ENCODE results near the gene SIGLEC11.

DNA sequence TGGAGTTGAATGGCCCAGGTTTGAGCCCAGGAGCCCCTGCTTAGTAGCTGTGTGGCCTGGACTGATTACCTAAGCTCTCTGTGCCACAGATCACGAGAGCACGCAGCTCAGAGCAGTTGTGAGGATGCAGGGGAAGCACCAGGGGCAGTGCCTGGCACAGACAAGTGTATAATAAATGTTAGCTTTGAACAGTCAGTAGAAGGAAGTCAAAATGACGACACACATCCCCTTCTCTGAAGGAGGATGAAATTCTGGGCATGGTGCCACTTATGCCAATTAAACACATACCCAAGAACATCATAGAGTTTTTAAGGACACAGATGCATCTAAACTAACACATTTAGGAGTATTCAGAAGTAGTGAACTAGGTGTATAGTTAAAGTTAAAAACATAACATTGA is 24.9 kb upstream of the SIGLEC11 start:
- TF ChIP-seq, protein P1, sequence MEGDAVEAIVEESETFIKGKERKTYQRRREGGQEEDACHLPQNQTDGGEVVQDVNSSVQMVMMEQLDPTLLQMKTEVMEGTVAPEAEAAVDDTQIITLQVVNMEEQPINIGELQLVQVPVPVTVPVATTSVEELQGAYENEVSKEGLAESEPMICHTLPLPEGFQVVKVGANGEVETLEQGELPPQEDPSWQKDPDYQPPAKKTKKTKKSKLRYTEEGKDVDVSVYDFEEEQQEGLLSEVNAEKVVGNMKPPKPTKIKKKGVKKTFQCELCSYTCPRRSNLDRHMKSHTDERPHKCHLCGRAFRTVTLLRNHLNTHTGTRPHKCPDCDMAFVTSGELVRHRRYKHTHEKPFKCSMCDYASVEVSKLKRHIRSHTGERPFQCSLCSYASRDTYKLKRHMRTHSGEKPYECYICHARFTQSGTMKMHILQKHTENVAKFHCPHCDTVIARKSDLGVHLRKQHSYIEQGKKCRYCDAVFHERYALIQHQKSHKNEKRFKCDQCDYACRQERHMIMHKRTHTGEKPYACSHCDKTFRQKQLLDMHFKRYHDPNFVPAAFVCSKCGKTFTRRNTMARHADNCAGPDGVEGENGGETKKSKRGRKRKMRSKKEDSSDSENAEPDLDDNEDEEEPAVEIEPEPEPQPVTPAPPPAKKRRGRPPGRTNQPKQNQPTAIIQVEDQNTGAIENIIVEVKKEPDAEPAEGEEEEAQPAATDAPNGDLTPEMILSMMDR (IDR thresholded peaks at IDR 0.05; ENCODE audit: low read length) = no peak
- TF ChIP-seq EZH2 (IDR thresholded peaks at IDR 0.05; ENCODE audit: borderline replicate concordance, low read length) = no peak

Measured in OCI-LY1 (cell line).